PC-9 (cell line): ENCODE measurements around the gene ANKRD33.

Source experiments
- EZH2 ChIP-seq: fragments of 200-600 bp; sonication (generic); IDR thresholded peaks from 2 replicates; pipeline ENCODE4 v1.8.0; 2017; ENCODE audit warnings: antibody characterized with exemption, low read depth
- TF ChIP-seq, protein P1 (sequence below): fragments of 200-600 bp; sonication (generic); conservative IDR thresholded peaks from 2 replicates; pipeline ENCODE4 v1.6.1; 2017; ENCODE audit warnings: mixed run types, antibody characterized with exemption, mild to moderate bottlenecking, moderate library complexity

DNA sequence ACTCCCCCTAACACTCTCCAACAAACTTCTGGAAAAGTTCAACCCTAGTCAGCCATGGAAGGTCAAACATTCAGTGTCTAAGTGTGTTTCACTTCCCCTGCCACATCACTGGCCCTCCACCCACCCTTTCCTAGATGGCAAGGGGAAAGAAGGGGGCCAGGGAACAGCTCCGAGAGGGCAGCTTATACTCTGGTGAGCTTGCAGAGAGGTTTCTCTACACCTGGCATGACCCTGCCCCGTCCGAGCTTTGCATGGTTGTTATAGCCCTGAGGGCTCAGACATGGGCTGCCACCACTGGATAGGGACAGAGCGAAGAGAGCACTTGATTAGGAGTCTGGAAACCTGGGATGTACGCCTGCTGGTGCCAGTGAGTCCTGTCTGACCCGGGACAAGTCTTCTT lies 23.4 kb downstream of the ANKRD33 start:
- TF ChIP-seq, protein P1, sequence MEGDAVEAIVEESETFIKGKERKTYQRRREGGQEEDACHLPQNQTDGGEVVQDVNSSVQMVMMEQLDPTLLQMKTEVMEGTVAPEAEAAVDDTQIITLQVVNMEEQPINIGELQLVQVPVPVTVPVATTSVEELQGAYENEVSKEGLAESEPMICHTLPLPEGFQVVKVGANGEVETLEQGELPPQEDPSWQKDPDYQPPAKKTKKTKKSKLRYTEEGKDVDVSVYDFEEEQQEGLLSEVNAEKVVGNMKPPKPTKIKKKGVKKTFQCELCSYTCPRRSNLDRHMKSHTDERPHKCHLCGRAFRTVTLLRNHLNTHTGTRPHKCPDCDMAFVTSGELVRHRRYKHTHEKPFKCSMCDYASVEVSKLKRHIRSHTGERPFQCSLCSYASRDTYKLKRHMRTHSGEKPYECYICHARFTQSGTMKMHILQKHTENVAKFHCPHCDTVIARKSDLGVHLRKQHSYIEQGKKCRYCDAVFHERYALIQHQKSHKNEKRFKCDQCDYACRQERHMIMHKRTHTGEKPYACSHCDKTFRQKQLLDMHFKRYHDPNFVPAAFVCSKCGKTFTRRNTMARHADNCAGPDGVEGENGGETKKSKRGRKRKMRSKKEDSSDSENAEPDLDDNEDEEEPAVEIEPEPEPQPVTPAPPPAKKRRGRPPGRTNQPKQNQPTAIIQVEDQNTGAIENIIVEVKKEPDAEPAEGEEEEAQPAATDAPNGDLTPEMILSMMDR: no peak
- no peak for TF ChIP-seq EZH2
